Stimulated activated CD4-positive, alpha-beta T cell treated with anti-CD3 and anti-CD28 coated beads, Interleukin-1b, Interleukin-23, amount 100 ng/mL, for 1 hour (primary cell): ENCODE results near the gene C1QL3.

Experiments
- DNase-seq, 2 donors: peaks; one replicate each; pipeline ENCODE4 v3.0.0-alpha.2; 2020; ENCODE audit warnings: low read depth in 2 of 2

The C1QL3 gene

DNA sequence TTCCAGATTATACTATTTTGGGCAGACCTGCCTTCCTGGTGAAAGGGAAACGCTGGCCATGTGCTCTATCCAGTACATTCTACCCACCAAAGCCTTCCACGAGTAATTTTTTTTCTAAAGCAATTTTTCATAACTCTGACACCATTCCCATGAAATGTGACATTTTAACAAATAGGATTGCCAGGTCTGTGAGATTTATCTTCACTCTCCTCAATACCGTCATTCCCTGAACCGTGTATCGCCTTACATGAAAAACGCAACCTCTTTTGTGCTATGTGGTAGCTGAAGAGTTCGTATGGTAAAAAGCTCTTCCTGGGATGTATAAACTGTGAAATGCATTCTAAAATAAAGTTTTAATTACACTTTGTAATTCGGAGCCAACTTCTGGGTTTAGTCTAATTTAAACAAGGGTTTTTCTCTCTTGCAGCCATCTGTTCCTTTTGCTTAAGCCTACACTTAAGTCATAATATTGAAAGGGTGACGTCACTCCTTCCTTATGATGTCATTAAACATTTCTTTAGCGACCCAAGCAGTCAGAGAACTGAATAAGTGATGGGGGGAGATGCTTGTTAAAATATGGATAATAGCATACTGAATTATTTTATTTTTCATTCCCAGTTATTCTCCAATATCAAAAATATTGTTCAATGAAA, 27.7 kb downstream of the C1QL3 start:
- no peak for DNase-seq

DNA sequence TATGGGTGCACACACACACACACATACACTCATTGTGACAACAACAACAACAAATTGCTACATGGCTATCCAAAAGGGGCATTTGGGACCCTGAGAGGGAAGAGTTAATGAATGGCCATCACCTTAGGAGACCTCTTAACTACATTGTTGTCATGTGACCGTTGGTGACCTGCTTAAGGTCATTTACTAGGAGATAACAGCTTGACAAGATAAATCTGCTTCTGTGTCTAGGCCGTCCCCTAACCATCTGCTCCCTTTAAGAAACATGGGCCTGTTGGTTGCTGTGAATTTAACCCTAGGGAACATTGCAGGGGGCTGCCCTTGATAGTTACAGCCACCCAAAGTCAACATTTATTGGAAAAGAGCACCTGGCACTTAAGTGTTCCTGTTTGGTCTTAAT, 29.7 kb downstream of the C1QL3 start:
- no peak for DNase-seq

DNA sequence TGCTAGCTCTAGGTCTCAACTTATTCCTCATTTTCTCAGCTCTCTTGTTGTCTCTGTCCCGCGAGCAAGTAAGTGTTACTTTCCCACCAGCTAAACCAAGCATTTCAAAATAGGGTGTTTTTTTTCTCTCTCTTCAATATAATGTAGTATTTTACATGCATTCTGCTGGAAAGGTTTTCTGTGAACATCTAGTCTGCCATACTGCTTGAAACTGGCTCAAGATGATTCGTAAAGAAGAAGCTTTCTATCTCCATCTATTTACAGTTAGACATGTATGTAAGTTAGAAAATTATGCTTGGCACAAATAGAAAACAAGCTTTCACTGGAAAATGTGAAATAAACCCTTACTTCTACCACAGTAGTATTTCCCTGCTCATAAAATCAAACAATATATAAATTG, 31.2 kb downstream of the C1QL3 start:
- no peak for DNase-seq

DNA sequence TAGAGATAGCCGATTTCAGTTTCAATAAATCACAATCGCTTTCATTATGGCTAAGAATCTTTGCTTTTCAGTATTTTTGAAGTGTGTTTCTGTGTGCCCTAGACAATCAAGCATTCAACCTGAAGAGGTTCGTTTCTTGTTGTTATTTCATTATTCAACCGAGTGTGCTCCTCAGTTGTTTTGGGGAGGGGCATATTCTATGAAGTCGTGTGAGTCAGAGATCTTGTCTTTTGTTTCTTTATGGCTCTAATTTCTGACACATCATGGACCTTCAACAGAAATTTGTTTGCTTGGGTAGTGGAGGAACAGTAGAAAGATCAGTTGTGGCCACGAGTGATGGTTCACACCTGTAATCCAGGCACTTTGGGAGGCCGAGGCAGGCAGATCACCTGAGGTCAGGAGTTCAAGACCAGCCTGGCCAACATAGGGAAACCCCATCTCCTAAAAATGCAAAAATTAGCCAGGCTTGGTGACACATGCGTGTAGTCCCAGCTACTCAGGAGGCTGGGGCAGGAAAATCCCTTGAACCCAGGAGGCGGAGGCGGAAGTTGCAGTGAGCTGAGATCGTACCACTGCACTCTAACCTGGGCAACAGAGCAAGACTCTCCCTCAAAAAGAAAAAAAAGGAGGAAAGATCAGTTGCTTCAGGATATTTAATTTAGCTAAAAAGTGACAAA, 38.3 kb downstream of the C1QL3 start:
- no peak for DNase-seq

DNA sequence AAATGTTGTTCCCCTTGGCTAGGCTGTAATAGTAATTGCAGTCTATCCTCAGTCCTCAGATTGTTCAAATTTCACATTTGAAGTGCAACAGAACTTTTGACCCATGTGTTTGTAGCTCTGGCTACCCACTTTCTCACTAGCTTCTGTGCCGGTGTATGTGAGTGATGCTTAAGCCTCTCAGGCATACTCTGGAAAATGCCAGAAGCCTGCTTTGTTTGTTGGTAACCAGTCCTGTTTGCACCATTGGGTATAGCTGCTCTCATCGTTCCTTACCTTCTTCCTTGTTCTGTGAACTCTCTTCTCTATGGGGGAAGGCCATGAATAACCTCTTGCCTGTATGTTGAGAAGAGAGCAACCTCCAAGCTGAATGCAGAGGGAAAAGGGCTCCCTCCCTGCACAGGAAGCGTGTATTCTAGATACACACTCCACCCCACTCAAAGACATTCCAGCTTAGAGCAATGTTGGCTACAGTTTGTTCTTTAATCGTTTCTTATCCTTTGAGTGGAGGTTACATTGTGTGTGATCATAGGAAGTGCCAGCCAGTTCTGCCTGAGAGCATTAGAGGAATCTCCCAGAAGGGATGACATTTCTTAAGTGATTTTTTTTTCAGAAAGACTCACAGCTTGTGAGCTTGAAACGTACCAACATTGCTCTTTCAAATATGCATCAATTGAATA, 40.5 kb downstream of the C1QL3 start:
- DNase-seq = no peak

DNA sequence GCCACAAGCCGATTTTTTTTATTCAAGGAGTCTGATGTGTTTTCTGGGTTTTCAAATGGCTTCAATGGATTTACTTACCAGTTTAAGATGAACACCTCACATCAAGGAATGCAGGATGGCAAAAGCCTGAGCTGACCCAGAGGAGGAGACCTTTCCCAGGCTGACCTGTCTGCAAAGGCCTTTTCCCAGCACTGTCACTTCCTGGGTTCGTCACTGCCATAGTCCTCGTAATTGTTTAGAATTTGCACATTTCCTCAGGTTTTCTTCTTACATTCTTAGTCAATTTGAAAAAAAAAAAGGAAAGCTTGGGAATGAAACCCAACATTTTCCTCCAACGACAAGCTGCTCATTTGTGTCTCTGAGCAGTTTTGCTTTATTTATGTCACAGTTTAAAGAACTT, 42.9 kb downstream of the C1QL3 start:
- no peak for DNase-seq

DNA sequence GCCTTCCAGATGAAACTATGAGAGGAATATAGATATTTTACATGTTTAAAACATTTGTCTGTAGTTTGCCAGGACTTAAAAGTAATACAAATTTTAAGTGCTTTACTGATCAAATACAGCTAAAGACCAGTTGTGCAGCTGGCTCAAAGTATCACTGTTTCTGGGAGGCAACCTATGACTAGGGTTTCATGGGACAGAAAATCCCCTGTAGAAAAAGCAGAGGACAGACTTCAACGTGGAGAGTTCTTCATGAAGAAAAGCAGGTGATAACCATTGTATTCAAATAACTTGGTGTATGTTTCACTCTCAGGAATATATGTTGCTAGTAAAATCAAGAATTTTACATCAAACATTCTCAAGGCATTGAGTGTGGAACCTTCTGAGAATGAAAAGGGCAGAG, 43.9 kb downstream of the C1QL3 start:
- no peak for DNase-seq

DNA sequence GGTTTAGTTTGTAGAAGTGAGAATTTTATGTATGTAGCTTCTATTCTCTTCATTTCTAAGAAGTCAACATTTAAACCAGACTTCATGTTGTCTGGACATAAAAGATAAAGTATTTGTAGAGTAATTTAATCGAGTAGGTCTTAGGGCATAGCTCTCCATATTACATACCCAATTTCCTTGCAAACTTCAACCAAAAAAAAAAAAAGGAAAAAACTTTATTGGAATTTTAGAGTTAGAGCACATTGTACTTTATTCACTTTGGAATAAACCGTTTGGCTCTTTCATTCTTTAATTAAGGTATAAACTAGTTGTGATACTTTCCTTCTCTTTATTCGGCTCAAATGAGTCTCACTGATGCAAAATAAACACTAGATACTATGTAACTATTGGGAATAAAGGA, 48.9 kb downstream of the C1QL3 start:
- no peak for DNase-seq

DNA sequence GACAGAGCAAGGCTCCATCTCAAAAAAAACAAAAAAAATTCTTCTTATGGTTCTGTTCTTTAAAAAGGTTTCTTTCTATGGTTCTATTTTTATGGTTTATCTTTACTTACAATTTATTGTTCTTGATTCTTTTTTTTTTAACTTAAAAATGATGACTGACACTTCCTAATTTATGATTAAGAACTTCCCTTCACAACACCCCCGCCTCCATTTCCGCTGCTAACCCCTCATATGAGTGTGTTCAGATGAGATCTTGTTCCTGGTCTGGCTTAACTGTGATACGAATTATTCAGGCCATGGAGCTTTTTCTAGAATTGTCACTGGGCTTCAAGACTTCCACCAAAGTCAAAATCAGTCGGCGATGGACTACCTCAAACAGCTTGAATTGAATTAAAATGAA, 50.9 kb downstream of the C1QL3 start:
- no peak for DNase-seq

DNA sequence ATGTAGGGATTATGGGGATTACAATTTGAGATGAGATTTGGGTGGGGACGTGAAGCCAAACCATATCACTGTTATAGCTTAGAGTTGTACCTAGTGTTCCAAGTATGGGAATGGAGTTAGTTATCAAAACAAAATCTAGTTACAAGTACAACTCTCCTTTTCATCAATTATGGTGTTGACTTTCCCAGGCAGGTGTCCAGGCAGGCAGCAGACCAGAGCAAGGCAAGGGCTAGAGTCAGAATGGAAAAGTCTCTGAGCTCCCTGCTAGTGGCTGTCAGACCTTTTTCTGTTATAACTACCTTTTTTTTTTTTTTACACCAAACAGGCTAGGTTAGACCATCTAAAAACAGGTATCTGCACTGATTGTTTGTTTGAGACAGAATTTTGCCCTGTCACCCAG, 55.7 kb downstream of the C1QL3 start:
- DNase-seq = no peak
